HG02610 (cell line): ENCODE measurements around the gene SEMA5A.
A peak's percentile ranks its signal among the peaks of the same experiment; 100 is the strongest.

Experiments
- ATAC-seq: cut with Tn5 transposase; IDR thresholded peaks from one replicate; pipeline ENCODE4 v1.9.1; 2021; ENCODE audit warnings: mild to moderate bottlenecking, moderate library complexity; ENCODE audit not compliant: unreplicated experiment

SEMA5A gene

GRCh38 chr5:9139344-9139743 is 406.5 kb downstream of the SEMA5A start:
- ATAC-seq = no peak

GRCh38 chr5:9128136-9128535 is 417.7 kb downstream of the SEMA5A start:
- ATAC-seq = no peak

GRCh38 chr5:9126490-9126889 is 419.4 kb downstream of the SEMA5A start:
- ATAC-seq = peak; percentile 65

- ATAC-seq = peak; percentile 90
These were observed 420.0 kb downstream of the SEMA5A start for GRCh38 chr5:9125852-9126251.

DNA sequence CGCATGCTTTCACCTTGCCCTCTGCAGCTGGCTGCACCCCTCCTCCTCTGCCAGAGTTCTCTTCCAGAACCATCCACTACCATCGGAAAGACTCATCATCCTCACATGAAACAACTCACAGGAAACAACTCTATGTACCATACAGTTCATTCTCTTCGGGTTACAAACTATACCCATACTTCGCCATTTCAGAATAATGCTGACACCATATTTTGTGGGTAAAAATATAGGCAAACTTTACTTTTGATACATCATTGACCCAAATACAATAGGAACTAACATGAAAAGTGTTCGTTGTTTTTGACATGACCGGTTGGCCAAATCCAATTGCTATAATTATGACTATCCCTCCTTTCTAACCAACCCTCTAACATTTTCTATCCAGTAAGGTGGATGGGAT is 421.0 kb downstream of the SEMA5A start:
- ATAC-seq = no peak

DNA sequence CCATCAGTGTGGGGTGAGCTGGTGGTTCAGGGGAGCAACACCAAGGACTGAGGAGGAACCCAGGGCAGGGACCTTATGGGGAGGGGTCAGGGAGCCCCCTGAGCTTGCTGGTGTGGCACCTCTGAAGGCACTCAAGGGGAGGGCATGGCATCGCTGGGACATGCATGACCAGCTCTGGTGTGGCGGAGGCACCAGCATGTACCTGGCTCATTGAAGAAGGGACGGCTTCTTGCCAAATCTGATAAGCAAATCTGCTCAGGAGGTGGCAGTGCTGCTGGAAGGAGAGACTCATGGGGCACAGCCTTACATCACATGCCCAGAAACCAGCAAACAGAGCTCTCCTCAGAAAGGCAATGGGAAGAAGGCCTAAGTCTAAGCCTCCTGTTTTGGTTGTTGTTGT is 421.8 kb downstream of the SEMA5A start:
- no peak for ATAC-seq

DNA sequence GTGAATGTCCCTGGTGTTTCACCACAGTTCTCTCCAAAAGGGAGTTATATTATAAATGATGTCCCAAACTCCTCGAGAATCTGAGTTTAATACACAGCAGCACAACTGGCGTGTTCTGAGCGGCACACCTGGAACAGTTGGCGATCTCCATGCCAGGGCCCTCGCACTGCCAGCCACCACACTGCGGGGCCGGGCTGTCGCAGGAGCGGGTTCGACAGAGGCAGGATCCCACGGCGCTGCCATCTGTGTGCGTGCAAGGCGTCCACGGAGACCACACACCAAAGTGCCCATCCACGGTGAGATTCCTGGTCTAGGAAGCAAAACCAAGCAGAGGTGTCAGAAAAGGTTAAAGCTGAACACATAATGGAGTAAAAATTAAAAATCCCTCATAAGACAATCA is 423.3 kb downstream of the SEMA5A start:
- ATAC-seq = no peak

DNA sequence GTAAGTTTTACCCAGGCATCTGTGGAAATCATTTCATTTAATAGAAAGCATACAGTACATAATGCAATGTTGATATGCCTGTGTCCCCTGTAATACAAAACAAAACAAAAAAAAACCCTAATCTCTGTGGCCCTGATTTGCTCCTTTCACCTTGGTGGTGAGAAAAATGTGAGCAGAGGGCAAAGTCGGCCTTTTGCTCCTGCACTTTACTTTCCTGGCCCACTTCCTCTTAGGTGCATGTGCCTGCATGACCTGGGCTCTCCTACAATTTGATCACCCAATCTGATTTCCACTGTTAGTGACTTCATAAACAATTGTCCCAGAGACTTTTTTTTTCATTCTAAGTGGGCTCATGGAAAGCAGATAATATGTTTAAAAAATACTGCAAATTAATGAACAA is 424.3 kb downstream of the SEMA5A start:
- ATAC-seq = no peak

GRCh38 chr5:9118852-9119251 is 427.0 kb downstream of the SEMA5A start:
- no peak for ATAC-seq

DNA sequence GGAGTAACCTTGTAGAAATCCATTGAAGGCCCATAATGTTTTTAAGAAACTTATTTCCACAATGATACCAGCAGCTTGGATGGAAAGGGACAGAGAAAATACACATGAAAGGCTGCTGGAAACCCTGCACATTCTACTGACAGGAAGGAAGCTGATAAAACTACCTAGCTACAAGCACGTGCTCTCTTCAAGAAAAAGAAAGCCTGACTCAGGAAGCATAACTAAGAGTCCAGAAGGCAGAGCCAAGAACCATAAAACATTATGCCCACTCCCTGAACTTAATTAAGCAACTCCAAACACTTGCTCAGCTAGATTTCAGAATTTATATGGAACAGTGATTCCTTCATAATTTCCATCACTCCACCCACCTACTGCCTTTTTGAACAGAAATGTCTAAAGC is 430.8 kb downstream of the SEMA5A start:
- no peak for ATAC-seq

DNA sequence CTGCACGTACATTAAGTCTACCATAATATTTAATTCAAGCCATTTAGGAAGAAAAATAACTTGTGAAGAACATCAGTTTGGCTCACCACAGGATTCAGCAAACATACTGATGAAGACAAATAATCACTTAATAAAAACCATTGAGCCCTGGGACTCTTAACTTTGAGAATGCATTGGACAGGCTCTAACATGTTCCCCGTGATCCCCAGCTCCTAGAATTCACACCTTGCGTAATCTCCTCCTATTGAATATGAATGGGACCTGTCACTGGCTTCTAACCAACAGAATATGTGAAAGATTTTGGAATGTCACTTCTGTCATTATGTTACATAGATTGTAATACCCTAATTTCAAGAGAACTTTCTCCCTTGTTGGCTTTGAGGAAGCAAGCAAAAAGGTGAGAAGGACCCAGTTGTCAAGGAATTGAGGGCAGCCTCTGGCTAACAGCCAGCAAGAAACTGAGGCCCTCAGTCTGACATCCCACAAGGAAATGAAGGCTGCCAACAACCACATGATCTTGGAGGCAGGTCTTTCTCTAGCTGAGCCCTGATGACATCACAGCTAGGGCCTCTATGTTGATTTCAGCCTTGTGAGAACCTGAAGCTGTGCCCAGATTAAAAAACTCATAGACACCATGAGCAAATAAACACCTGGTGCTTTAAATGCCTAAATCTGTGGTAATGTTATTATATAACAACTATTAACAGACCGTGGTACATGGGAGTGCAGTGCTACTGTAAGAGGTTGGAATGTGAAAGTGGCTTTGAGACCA is 433.2 kb downstream of the SEMA5A start:
- ATAC-seq = no peak

GRCh38 chr5:9108162-9108561 is 437.7 kb downstream of the SEMA5A start:
- no peak for ATAC-seq

GRCh38 chr5:9105851-9106250 is 440.0 kb downstream of the SEMA5A start:
- ATAC-seq = no peak

- ATAC-seq = no peak
These were observed 441.1 kb downstream of the SEMA5A start for GRCh38 chr5:9104571-9105339.

- ATAC-seq = no peak
These were observed 442.6 kb downstream of the SEMA5A start for GRCh38 chr5:9103290-9103689.

DNA sequence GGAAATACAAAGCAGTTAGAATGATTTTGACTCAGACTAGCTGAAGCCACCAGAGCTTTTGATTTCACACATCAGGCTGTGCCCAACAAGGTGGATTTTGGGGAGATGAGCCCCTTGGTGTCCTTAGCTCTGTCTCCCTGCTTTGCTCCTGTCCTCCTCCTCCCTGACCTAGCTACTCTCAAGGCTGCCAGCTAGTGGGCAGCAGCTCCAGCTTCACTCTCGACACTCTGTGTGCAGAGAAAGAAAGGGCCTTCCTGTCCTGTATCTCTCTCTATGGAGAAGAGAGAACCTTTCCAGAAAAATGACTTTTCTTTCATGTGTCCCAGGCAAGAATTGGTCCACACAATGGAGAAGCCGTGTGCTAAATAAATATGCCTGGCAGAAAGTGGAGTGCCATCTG is 446.2 kb downstream of the SEMA5A start:
- no peak for ATAC-seq

- no peak for ATAC-seq
These were observed 446.9 kb downstream of the SEMA5A start for GRCh38 chr5:9098990-9099389.

DNA sequence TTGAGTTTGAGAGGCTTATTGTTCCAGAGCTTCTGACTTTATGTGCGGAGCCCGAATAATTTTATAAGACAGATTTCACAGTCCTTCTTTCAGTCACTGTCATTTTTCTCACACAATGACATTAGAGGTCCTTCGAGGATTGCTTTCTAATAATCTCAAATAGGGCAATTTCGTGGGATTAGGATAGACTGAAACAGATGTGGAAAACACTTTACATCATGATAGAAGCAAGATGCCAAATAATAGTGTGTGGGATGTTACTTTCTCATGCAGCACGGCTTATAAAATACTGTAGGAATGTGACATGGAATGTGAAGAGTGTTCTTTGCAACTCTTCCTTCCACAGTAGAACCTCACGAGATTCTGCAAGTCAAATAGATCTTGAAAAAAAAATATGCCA is 451.3 kb downstream of the SEMA5A start:
- no peak for ATAC-seq

DNA sequence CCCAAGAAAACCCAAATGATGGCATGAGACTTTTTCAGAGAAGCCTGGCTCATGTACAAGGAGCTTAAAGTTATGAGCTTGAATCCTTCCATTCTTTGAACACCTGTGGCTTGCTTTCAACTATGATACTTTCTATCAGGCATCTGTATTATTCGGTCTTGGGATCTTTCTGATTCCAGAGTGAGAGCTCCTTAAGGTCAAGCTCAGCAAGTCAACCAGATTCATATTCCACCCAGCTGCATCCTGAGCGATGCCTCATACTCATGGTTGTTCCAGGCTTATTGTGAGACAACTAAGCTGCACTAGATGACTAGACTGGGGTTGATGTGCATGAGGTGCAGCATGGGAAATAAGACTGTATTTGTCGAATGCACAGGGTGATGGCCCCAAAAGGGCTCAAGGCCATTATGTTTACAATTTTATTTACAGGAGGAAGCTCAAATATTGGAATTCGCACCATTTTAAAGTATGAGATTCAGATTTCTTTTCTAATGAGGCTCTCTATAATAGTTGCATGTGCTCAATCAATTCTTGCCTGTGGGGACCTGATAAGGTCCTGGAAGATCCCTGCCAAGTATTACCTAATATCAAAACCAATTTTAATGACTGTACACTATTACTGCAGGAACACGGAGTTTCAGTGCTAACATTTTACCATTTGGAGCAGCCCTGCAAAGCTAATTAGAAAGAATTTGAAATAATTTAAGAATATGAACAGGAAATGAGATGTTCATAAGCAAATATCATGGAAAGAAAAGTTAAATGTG is 453.8 kb downstream of the SEMA5A start:
- no peak for ATAC-seq

DNA sequence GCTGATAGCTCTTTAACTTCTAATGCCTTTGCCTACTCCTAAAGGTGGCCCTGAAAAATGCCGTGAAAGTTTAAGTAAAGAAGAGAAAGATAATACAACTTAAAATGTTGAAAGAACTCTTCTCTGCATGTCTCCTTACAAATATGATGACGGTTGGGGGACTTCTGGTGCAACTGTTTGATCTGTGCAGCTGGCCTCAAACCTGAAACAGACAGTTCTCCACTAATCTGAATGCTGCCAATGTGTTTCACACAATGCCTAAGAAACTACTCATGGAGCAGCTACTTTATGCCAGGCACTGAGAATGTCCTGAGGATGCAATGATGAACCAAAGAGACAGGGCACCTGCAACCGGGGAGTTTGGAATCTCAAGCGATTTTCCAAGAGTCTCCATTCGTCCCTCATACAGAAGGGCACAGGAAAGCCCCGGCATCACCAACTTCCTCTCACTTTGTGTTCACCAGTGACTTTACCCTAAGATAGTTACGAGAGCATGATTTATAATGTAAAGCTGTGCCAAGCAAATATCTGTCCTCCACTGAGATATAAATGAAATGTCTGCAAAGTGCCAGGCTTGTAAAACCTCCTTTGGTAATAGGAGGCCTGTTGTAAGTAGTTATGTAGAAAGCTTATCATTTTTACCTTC is 455.4 kb downstream of the SEMA5A start:
- no peak for ATAC-seq

DNA sequence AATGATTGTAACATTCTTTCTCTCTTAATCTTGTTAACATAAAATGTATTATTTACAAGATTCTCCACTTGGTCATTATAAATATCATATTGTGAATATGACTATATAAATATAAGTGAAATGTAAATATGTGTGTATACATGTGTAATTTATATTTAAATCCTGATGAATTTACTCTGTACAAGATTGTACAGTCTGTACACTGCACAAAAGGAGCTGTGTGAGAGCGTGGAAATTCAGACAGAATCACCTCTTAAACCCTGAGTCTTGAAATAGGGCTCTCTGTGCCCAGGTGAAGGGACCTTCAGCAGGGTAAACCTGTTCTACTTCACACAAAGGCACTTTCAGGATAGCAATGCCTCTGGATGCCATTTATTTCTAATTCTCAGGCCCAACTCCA is 456.0 kb downstream of the SEMA5A start:
- ATAC-seq = no peak
